Sigmoid colon (tissue), 4 donors: ENCODE measurements around the gene LMO2.

ENCODE experiments used
- CTCF ChIP-seq, 4 experiments: fragments of 450-650 bp in 3 of 4; fragments of 200-600 bp in 1 of 4; IDR thresholded peaks; one replicate each; pipeline ENCODE4 v1.5.1; 2016 to 2019; ENCODE audit warnings: antibody characterized with exemption in 4 of 4, mild to moderate bottlenecking in 3 of 4, moderate library complexity in 2 of 4
- POLR2A ChIP-seq, 2 donors: fragments of 450-650 bp; IDR thresholded peaks; one replicate each; pipeline ENCODE4 v1.6.1; 2016; ENCODE audit warnings: antibody characterized with exemption in 2 of 2, mild to moderate bottlenecking in 2 of 2, moderate library complexity in 2 of 2
- POLR2AphosphoS5 ChIP-seq, 4 donors: sonication (generic); formaldehyde crosslinking; IDR thresholded peaks; one replicate each; pipeline ENCODE4 v1.6.1; 2017; ENCODE audit warnings: antibody characterized with exemption in 4 of 4

GRCh38 chr11:33892906-33893594, 1.2 kb upstream of the LMO2 start:
- no peak for TF ChIP-seq CTCF (IDR thresholded peaks at IDR 0.05)
- TF ChIP-seq POLR2A (IDR thresholded peaks at IDR 0.05), result no peak
- TF ChIP-seq POLR2AphosphoS5 (IDR thresholded peaks at IDR 0.05), result no peak
